H1 (cell line): ENCODE data around the gene RPTOR. TPM values are rescaled to one million over a fixed set of nuclear protein-coding genes. Genes with fewer than 3 reads are reported as not detected.

Experiments used
- CHD1 ChIP-seq: IDR thresholded peaks from 2 replicates; pipeline ENCODE4 v1.6.1; 2012; ENCODE audit warnings: low read depth, low read length, improper control_type of control experiment
- POLR2A ChIP-seq, 2 experiments: IDR thresholded peaks; 1 replicate in 1 of 2; 2 replicates in 1 of 2; pipeline ENCODE4 v1.6.1; 2011; ENCODE audit warnings: low read depth in 2 of 2, low read length in 2 of 2, mild to moderate bottlenecking in 2 of 2; ENCODE audit errors: control extremely low read depth in 1 of 2
- POU5F1 ChIP-seq: IDR thresholded peaks from 2 replicates; pipeline ENCODE4 v1.6.1; 2011; ENCODE audit warnings: low read depth, mild to moderate bottlenecking, low read length, moderate library complexity
- SIRT6 ChIP-seq: IDR thresholded peaks from one replicate; pipeline ENCODE4 v1.7.1; 2012; ENCODE audit warnings: low read length, inconsistent platforms
- polyA plus RNA-seq, 7 experiments: library from polyadenylated mRNA; depleted of rRNA in 3 of 7; stranded (reverse) in 5 of 7; unstranded in 2 of 7; fragments of >200 nt in 5 of 7; fragments of 200-250 nt in 2 of 7; gene quantifications; 1 replicate in 5 of 7; 2 replicates in 1 of 7; 4 replicates in 1 of 7; pipeline versions ENCODE4 v1.2.1 to v1.2.3, GENCODE V29; 2011 to 2013; ENCODE audit warnings: missing spikeins in 2 of 7, mixed read lengths in 2 of 7
- total RNA-seq: library from RNA; stranded (reverse); fragmentation: NEBNext Ultra II Directional; extraction: Animal tissue kit (Norgen Biotek cat#: 25700); gene quantifications from 2 replicates; pipeline ENCODE4 v1.2.1, GENCODE V29; 2021

Gene RPTOR
- total and polyA plus RNA-seq, 2 of the 8 experiments (the other 6 are each of a cell fraction or from before 2014, with no cell fraction given), result 6.9 to 28.7 TPM

DNA sequence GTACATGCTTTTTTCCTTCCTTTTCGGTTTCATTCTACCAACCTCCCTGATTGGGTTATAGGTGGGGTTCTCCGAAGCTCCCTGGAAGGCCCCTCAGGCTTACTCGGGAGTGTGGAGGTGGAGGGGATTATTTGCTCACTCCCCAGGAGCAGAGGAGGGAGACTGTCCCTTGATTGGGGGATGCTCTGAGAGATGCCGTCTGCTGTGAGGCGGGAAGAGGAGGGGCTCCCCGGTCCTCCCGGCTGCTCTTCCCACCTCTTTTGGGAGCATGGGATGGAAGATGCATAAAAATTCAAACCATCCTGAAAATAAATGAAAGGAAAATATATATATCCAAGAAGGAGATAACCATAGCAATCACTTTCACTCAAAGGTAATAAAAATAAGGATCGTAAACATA is 16.1 kb upstream of the RPTOR start (continued):
- TF ChIP-seq POU5F1 (no peak), CHD1 (no peak), SIRT6 (no peak), POLR2A (IDR thresholded peaks at IDR 0.05; ENCODE audit: control extremely low read depth in 1 of 2, low read depth in 2 of 2, low read length in 2 of 2) (no peak)
- TF ChIP-seq, all 59 proteins: peak for 0
